Subcutaneous abdominal adipose tissue (tissue), 5 donors: ENCODE data around the gene IFI27L2.

Experiments
- H3K27ac ChIP-seq: one replicate; pipeline ENCODE4 v1.7.0; 2013; ENCODE audit warnings: low read depth, mild to moderate bottlenecking, inconsistent platforms, low read length, moderate library complexity
- H3K27me3 ChIP-seq, 5 donors: one replicate each; pipeline ENCODE4 v1.7.0; 2013; ENCODE audit warnings: low read length in 5 of 5, inconsistent platforms in 1 of 5; ENCODE audit not compliant: control insufficient read depth in 5 of 5, insufficient read depth in 4 of 5
- H3K36me3 ChIP-seq, 5 donors: one replicate each; pipeline ENCODE4 v1.7.0; 2013; ENCODE audit warnings: low read length in 5 of 5; ENCODE audit not compliant: control insufficient read depth in 5 of 5, insufficient read depth in 5 of 5
- H3K4me1 ChIP-seq, 5 donors: one replicate each; pipeline ENCODE4 v1.7.0; 2013; ENCODE audit warnings: low read length in 5 of 5, mild to moderate bottlenecking in 3 of 5, moderate library complexity in 1 of 5; ENCODE audit not compliant: control insufficient read depth in 5 of 5, insufficient read depth in 5 of 5
- H3K4me3 ChIP-seq, 5 donors: one replicate each; pipeline ENCODE4 v1.7.0; 2013; ENCODE audit warnings: low read length in 5 of 5, low read depth in 1 of 5
- H3K9ac ChIP-seq, 5 donors: one replicate each; pipeline ENCODE4 v1.7.0; 2013; ENCODE audit warnings: low read length in 5 of 5, mild to moderate bottlenecking in 4 of 5, moderate library complexity in 3 of 5
- H3K9me3 ChIP-seq, 5 donors: one replicate each; pipeline ENCODE4 v1.7.0; 2013; ENCODE audit warnings: low read length in 5 of 5; ENCODE audit not compliant: control insufficient read depth in 5 of 5
- donor health status: healthy.
- donor health status: healthy.
- donor health status: healthy.
- donor health status: healthy.
- donor health status: healthy.

Gene IFI27L2

DNA sequence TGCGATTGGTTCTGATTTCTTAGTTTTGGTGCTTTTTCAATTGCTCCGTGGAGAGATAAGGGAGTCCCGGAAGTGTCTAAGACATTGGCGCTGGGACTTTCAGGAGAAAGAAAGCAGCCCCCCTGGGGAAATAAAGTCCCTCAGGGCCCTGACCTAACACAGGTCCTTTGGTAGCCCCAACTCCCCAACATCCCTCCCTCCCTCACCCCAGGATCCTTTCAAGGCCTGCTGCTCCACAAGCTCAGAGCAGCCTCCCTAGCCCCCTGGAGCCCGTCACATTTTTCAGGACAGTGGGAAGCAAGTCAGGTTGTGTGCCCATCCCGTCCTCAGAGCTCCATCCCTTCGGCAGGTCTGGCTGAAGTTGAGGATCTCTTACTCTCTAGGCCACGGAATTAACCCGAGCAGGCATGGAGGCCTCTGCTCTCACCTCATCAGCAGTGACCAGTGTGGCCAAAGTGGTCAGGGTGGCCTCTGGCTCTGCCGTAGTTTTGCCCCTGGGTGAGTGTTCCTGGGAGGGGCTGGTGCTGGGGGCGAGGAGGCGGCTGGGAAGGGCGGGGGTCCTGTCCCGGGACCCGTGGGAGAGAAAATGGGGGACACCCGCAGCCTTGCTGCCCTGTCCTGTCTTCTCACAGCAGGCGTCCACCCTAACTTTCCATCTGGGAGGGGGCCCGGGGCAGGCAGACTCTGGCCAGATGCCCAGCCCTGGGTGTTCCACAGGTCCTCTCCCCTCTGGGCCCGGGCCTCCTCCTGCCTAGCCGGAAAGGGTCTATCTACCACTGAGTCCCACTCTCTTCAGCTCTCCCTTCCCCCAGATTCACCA lies 17.9 kb downstream of the IFI27L2 start:
- H3K4me1 ChIP-seq = peaks cover 13 to 60% (median 42%) of the 10 kb centered on the region in 5 donors
- peak overlapping the region; percentile 18 to 96 (median 74) for H3K9ac ChIP-seq
- H3K9me3 ChIP-seq = no peaks in the 10 kb centered on the region
- peak overlapping the region; percentile 83 for H3K27ac ChIP-seq
- peaks cover 0 to 7% (median 4%) of the 10 kb centered on the region in 5 donors for H3K36me3 ChIP-seq
- peak overlapping the region; percentile 45 to 85 (median 73) for H3K4me3 ChIP-seq
- no peaks in the 10 kb centered on the region for H3K27me3 ChIP-seq

DNA sequence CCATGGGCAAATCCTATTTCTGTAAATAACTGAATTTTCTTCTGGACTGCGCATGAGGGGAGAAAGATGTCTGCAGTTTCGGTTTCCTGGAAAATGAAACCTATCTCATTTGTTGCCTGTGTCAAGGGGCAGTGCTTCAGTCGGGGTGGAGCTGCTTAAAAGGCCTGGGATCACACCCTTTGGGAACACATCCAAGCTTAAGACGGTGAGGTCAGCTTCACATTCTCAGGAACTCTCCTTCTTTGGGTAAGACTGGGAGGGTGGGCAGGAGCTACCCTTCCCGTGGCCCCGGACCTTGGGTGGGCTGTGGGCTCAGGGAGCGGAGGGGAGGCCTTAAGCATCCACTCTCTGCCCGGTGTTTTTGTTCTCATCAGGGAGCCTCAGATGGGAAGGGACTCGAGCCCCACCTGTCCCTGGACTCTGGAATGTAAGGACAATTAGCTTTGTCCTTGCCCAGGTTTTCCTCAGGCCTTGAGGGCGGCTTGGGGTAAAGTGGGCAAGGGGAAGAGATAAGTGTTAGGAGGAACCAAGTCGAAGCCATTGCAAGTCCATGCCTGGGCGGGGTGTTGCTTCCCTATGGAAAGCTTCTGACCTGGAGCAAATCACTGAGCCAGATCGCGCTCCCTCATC lies 18.7 kb downstream of the IFI27L2 start, which contains the start of gene IFI27:
IFI27 (plus strand) TSS at position 185 of the 630 bp plus-strand sequence.
- H3K27ac ChIP-seq = peak within 1 kb of the TSS; percentile 83
- H3K9me3 ChIP-seq = no peaks in the 10 kb centered on the region
- H3K9ac ChIP-seq = peak within 1 kb of the TSS; percentile 64 to 96 (median 74)
- H3K4me1 ChIP-seq = peaks cover 13 to 60% (median 42%) of the 10 kb centered on the region in 5 donors
- no peaks in the 10 kb centered on the region for H3K27me3 ChIP-seq
- peak within 1 kb of the TSS; percentile 45 to 85 (median 73) for H3K4me3 ChIP-seq
- no peaks in the 10 kb centered on the region for H3K36me3 ChIP-seq

DNA sequence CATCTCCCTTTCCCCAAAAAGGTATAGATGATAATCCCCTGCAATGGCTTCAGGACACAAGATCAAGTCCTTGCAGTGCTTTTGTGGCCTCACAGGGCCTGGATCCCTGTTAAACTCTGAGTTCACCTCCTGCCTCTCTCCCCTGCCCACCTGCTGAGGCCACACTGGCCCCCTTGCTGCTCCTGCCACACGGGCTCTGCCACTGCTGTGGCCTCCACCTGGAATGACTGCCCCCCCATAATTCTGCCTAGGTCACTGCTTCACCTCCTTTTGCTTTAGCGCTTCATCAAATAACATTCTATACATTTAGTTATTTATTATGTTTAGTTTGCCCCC lies 19.5 kb downstream of the IFI27L2 start:
- H3K9ac ChIP-seq = peak overlapping the region in 1 of 5 donors; percentile 96
- H3K36me3 ChIP-seq = no peaks in the 10 kb centered on the region
- peak overlapping the region; percentile 83 for H3K27ac ChIP-seq
- peak overlapping the region in 2 of 5 donors; percentile 73 to 85 for H3K4me3 ChIP-seq
- H3K27me3 ChIP-seq = no peaks in the 10 kb centered on the region
- H3K9me3 ChIP-seq = no peaks in the 10 kb centered on the region
- H3K4me1 ChIP-seq = peaks cover 9 to 53% (median 34%) of the 10 kb centered on the region in 5 donors

DNA sequence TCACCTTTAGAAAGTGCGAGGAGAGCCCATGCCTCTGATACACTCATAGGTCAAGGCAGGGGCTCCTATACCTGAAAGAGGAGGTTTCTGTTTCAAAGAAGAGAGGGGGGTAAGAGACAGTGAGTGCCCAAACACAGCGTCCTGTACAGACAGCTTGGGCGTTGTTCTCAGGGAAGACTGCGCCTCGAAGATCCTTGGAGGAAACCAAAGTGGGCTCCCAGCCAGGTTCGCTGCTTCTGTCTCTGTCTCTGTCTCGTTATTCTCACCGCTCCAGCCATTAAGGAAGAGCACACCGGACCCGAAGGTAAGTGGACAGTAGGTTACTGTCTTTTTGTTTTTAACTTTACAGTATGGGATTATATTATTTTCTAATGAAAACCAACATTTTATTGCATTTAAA lies 24.7 kb downstream of the IFI27L2 start:
- peaks cover 0 to 2% (median 0%) of the 10 kb centered on the region in 5 donors for H3K36me3 ChIP-seq
- H3K27ac ChIP-seq = no peak overlapping the region
- no peaks in the 10 kb centered on the region for H3K27me3 ChIP-seq
- peaks cover 2 to 13% (median 12%) of the 10 kb centered on the region in 5 donors for H3K4me1 ChIP-seq
- H3K9ac ChIP-seq = no peak overlapping the region
- no peaks in the 10 kb centered on the region for H3K9me3 ChIP-seq
- no peak overlapping the region for H3K4me3 ChIP-seq

DNA sequence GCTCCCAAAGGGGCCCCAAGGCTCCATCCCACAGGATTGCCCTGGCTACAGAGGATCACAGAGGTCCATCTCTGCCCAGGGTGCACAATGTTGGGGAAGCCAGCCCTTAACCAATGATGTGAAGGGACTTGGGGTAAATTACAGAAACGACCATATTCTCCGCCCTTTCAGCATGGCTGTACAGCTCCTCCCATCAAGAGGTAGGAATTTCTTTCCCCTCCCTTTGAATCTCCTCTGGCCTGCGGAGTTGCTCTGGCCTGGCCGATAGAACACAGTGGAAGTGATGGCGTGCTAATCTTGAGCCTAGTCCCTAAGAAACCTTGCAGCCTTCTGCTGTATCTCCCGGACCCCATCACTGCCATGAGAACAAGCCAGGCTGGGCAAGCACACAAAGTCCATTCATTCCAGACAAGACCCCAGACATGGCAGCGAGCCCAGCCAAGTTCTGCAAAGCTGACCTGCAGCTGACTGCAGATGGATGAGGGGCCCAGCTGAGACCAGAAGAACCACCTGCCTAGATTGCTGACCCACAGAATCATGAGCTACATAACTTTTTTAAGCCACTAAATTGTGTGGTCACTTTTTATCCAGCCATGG lies 25.8 kb downstream of the IFI27L2 start:
- peaks cover 0 to 8% (median 6%) of the 10 kb centered on the region in 5 donors for H3K4me1 ChIP-seq

DNA sequence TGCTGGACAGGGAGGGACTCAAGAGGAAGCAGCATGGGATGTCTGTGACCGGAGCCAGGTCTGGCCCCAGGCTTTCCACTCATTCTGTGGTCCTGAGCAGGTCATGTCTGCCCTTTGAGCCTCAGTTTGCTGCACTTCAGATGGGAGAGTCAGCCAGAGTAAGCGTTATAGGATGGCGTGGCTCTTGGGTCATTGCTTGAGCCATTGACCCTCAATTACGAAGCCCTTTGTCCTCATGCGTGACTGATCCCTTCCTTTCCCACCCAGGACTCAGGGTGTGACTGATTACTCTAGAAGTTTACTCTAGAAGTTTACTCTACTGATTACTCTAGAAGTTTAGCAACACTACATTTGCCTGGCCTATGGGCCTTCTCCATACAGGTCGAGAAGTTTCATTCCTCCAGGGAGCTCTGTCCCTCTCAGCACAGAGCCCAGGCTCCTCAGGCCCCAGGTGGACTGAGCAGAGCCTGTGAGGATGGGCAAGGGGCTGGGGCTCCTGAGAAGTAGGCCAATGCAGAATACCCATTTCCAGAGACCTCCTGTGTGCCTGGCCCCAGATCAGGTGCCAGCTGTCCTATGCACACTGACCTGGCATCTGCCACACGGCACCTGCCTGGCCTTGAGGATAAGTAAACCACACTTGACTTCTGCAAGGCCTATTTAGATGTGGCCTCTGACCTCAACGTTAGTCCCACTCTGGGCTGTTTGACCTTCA lies 26.5 kb downstream of the IFI27L2 start:
- Histone ChIP-seq H3K9ac (no peak overlapping the region), H3K4me1 (peaks cover 0 to 8% (median 5%) of the 10 kb centered on the region in 5 donors)

More for the DNA sequence above, 25.8 kb downstream of the IFI27L2 start:
- Histone ChIP-seq H3K9ac (no peak overlapping the region), H3K36me3 (peaks cover 0 to 6% (median 0%) of the 10 kb centered on the region in 5 donors), H3K27me3 (no peaks in the 10 kb centered on the region), H3K9me3 (no peaks in the 10 kb centered on the region), H3K27ac (no peak overlapping the region), H3K4me3 (no peak overlapping the region)

DNA sequence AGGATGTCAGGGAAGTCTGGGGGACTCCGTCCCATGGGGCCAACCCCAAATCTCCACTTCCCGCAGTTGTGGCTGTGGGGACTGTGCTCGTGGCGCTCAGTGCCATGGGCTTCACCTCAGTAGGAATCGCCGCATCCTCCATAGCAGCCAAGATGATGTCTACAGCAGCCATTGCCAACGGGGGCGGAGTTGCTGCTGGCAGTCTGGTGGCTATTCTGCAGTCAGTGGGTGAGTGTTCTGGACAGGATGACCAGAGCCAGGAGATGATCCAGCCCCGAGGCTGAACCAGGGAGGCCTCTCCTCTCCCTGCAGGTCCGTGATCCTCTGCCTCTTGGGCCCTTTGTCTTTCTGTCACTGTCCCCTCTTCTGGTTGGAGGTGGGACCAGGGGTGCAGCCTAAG lies 27.7 kb downstream of the IFI27L2 start:
- no peaks in the 10 kb centered on the region for H3K27me3 ChIP-seq
- H3K9ac ChIP-seq = no peak overlapping the region
- H3K4me3 ChIP-seq = no peak overlapping the region
- H3K36me3 ChIP-seq = peaks cover 0 to 12% (median 6%) of the 10 kb centered on the region in 5 donors
- peak overlapping the region; percentile 37 for H3K27ac ChIP-seq
- H3K9me3 ChIP-seq = no peaks in the 10 kb centered on the region
- H3K4me1 ChIP-seq = peaks cover 0 to 8% (median 5%) of the 10 kb centered on the region in 5 donors

More for the DNA sequence above, 26.5 kb downstream of the IFI27L2 start:
- H3K27me3 ChIP-seq = no peaks in the 10 kb centered on the region
- no peak overlapping the region for H3K27ac ChIP-seq
- peaks cover 0 to 8% (median 1%) of the 10 kb centered on the region in 5 donors for H3K36me3 ChIP-seq
- no peaks in the 10 kb centered on the region for H3K9me3 ChIP-seq
- H3K4me3 ChIP-seq = no peak overlapping the region

DNA sequence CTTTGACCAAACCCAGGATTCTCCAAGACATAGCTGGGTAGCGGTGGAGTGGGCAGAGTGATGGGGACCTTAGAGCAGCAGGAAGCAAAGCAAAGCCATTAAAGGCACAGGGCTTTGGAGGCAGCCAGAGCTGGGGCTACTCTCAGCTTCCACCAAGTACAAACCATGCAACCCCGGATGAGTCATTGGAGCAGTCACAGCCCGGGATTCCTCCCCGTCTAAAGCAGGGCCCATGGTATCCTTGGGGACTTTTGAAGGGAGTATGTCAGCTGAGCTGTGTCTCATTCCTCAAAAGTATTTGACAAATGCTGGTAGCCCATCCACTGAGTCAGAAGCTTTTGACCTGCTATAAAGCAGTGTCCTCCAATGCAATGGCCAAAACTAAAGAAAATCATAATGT lies 28.6 kb downstream of the IFI27L2 start:
- Histone ChIP-seq H3K4me1 (peaks cover 0 to 8% (median 5%) of the 10 kb centered on the region in 5 donors), H3K9ac (no peak overlapping the region), H3K27ac (peak overlapping the region; percentile 37), H3K4me3 (no peak overlapping the region), H3K27me3 (no peaks in the 10 kb centered on the region), H3K36me3 (peaks cover 0 to 12% (median 7%) of the 10 kb centered on the region in 5 donors), H3K9me3 (no peaks in the 10 kb centered on the region)

DNA sequence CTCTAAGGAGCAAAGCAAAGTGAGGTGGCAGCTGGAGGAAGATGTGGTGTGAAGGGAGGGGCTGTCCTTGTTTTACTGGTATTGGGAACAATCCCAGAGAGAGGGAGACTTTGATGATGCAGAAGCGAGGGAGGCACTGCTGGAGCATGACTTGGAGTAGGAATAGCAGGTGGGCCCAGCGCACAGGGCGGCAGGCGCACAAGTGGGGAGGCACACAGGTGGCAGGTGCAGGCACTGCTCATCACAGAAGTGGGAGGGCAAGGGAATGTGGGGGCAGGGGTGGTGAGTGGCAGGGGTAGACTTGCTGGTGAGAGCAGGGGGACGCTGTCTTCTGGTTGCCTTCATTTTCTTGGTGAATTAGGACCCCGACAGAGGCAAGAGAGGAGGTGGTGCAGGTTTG lies 30.4 kb downstream of the IFI27L2 start:
- Histone ChIP-seq H3K9ac (no peak overlapping the region), H3K9me3 (no peaks in the 10 kb centered on the region), H3K36me3 (peaks cover 0 to 12% (median 7%) of the 10 kb centered on the region in 5 donors), H3K27me3 (no peaks in the 10 kb centered on the region), H3K4me1 (peaks cover 0 to 8% (median 5%) of the 10 kb centered on the region in 5 donors), H3K27ac (no peak overlapping the region), H3K4me3 (no peak overlapping the region)
